A673 (cell line): ENCODE data around the gene GPD2. TPM values are rescaled to one million over a fixed set of nuclear protein-coding genes. Genes with fewer than 3 reads are reported as not detected.

Experiments
- BruUV-seq: library from RNA; stranded (reverse); fragments of 400-500 nt; replicated peaks from 2 replicates; lab custom pipeline; 2021; lab: Mats Ljungman, UMichigan
- CTCF ChIA-PET: fragments of 300-600 bp; sonication (Branson Sonifier 250); formaldehyde crosslinking; loops from one replicate; lab custom pipeline; 2022; ENCODE audit warnings: antibody characterized with exemption; lab: Charles Lee
- POLR2A ChIA-PET: fragments of 300-600 bp; sonication (Branson Sonifier 250); formaldehyde crosslinking; loops from one replicate; lab custom pipeline; 2022; ENCODE audit warnings: antibody characterized with exemption; ENCODE audit not compliant: low non-redundant PET; lab: Charles Lee
- DNase-seq: peaks from one replicate; pipeline ENCODE4 v3.0.0-alpha.2; 2015; ENCODE audit warnings: low spot score
- H3K27ac ChIP-seq: fragments of 200-600 bp; sonication (generic); 2 replicates; pipeline ENCODE4 v1.5.1; 2016; ENCODE audit warnings: mixed run types, low read depth, mild to moderate bottlenecking, mixed read lengths, antibody characterized with exemption, low read length; ENCODE audit not compliant: poor library complexity, severe bottlenecking
- H3K27me3 ChIP-seq: fragments of 200-600 bp; sonication (generic); replicated peaks from 2 replicates; pipeline ENCODE4 v1.6.1; 2017; ENCODE audit warnings: mixed run types, low read depth, mild to moderate bottlenecking, mixed read lengths, antibody characterized with exemption, low read length; ENCODE audit not compliant: insufficient read depth, poor library complexity
- H3K36me3 ChIP-seq: fragments of 200-600 bp; sonication (generic); 2 replicates; pipeline ENCODE4 v1.6.1; 2016; ENCODE audit warnings: mixed run types, mild to moderate bottlenecking, mixed read lengths, antibody characterized with exemption, low read length; ENCODE audit not compliant: insufficient read depth, poor library complexity, severe bottlenecking
- H3K4me1 ChIP-seq: fragments of 200-600 bp; sonication (generic); 2 replicates; pipeline ENCODE4 v1.6.1; 2017; ENCODE audit warnings: mixed run types, mild to moderate bottlenecking, mixed read lengths, antibody characterized with exemption, low read length; ENCODE audit not compliant: insufficient read depth, poor library complexity, severe bottlenecking
- H3K4me3 ChIP-seq: fragments of 200-600 bp; sonication (generic); 2 replicates; pipeline ENCODE4 v1.5.1; 2016; ENCODE audit warnings: low read depth, mixed run types, mild to moderate bottlenecking, mixed read lengths, low read length; ENCODE audit not compliant: poor library complexity, severe bottlenecking
- H3K9me3 ChIP-seq: fragments of 200-600 bp; sonication (generic); 2 replicates; pipeline ENCODE4 v1.6.1; 2016; ENCODE audit warnings: mixed run types, low read depth, mild to moderate bottlenecking, mixed read lengths, antibody characterized with exemption, low read length; ENCODE audit not compliant: poor library complexity, severe bottlenecking
- CTCF ChIP-seq: fragments of 300-800, 200-600 bp; sonication (generic); conservative IDR thresholded peaks from 2 replicates; pipeline ENCODE4 v1.5.1; 2017; ENCODE audit warnings: low read depth, mild to moderate bottlenecking, antibody characterized with exemption, low read length, moderate library complexity, mixed read lengths
- EZH2 ChIP-seq: fragments of 200-600 bp; sonication (generic); IDR thresholded peaks from 2 replicates; pipeline ENCODE4 v1.6.1; 2017; ENCODE audit warnings: borderline replicate concordance, low read depth, mild to moderate bottlenecking, mixed read lengths, antibody characterized with exemption, low read length; ENCODE audit not compliant: poor library complexity, severe bottlenecking
- intact Hi-C: fragments of 100-400 bp; cut with micrococcal nuclease; formaldehyde crosslinking; loops from one replicate; pipeline ENCODE4 v1.10.0; 2022; ENCODE audit not compliant: unreplicated experiment
- total RNA-seq: library from RNA; stranded (reverse); gene quantifications from 2 replicates; pipeline ENCODE4 v1.2.3, GENCODE V29; 2021

Gene GPD2
- total RNA-seq, 1 experiment from 2014 or later = 39.4 TPM

- intact Hi-C loops = no loop called here
- Histone ChIP-seq H3K27ac (no peak overlapping the region), H3K4me1 (no peaks in the 10 kb centered on the region), H3K36me3 (no peaks in the 10 kb centered on the region), H3K27me3 (no peaks in the 10 kb centered on the region), H3K4me3 (no peak overlapping the region), H3K9me3 (no peaks in the 10 kb centered on the region)
- CTCF ChIA-PET = no interaction called here
- TF ChIP-seq CTCF (no peak), EZH2 (no peak)
- no TSS peak for BruUV-seq
- POLR2A ChIA-PET = no interaction called here
- DNase-seq = no peak
These were observed 182.9 kb downstream of the GPD2 start for GRCh38 chr2:156619021-156619539.

GRCh38 chr2:156622491-156622890 lies 186.3 kb downstream of the GPD2 start:
- intact Hi-C loops = no loop called here

GRCh38 chr2:156625360-156626170 lies 189.4 kb downstream of the GPD2 start:
- intact Hi-C loops = no loop called here
- Histone ChIP-seq H3K27me3 (no peaks in the 10 kb centered on the region), H3K9me3 (no peaks in the 10 kb centered on the region), H3K27ac (no peak overlapping the region), H3K36me3 (no peaks in the 10 kb centered on the region), H3K4me1 (no peaks in the 10 kb centered on the region), H3K4me3 (no peak overlapping the region)
- ChIA-PET CTCF (no interaction called here), POLR2A (no interaction called here)
- no TSS peak for BruUV-seq
- no peak for DNase-seq
- no peak for TF ChIP-seq EZH2
- TF ChIP-seq CTCF = no peak

More at GRCh38 chr2:156622491-156622890, 186.3 kb downstream of the GPD2 start:
- H3K9me3 ChIP-seq = no peaks in the 10 kb centered on the region
- no peak for DNase-seq
- H3K27me3 ChIP-seq = no peaks in the 10 kb centered on the region
- H3K4me1 ChIP-seq = no peaks in the 10 kb centered on the region
- CTCF ChIA-PET = no interaction called here
- H3K4me3 ChIP-seq = no peak overlapping the region
- H3K27ac ChIP-seq = no peak overlapping the region
- POLR2A ChIA-PET = no interaction called here
- no peaks in the 10 kb centered on the region for H3K36me3 ChIP-seq
- no peak for TF ChIP-seq CTCF
- BruUV-seq = no TSS peak
